ENCODE results near the gene KCNQ5.
"Not testable (repeated sequence)": the region's sequence is repeated elsewhere in the genome, so short reads cannot be mapped to it uniquely, and the experiment has no call there.

The KCNQ5 gene

DNA sequence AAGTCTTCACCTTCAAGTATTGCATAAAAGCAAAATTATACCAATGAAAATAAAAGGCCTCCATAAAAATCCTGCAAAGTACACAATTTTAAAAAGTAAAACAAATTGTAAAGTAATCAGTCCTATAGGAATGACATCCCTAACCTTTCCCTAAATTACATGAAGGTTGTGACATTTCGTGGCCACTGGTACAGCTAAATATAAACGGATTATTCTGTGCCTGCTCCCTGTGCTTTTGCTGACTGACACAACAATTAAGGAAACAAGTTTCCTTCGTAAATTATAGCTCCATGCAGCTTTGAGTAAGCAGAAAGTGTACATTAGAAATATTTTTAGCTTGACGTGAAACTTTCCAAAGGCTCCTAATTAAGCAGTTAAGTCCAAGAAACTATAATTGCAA lies 222.8 kb downstream of the KCNQ5 start:
- no peak for DNase-seq (ENCODE audit: low read depth)

DNA sequence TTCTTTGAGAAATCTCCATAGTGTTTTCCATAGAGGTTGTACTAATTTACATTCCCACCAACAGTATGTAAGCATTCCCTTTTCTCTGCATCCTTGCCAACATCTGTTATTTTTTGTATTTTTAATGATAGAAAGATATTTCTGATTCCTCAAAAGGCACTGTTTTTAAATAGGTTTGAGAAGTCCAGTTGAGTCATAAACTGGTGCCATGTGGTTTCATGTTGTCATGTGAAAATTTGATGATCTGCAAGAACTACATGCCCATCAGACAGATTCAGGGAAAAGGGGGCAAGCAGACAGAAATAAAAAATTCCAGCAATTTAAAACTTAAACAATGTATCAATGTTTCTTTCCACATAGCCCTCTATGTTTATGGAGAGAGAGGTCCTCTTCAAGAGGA lies 227.5 kb downstream of the KCNQ5 start:
- DNase-seq (ENCODE audit: low read depth): no peak

DNA sequence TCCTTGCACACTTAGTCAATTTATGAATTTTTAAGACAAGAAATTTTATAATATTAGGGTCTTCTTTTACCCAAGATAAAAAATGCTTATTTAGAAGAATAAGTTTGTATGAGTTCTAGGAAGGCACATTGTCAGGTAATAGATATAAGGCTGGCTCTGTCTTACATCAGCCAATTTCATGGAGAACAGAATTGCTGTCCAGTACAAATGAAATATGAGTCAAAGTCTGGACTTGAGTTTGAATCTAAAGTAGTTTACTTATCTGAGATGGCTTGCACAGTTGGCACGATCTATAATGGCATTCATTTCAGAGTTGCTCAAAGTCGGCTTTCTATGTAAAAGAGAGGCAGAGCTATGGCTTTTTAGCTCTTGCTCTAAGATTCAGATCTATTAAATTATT lies 228.2 kb downstream of the KCNQ5 start:
- DNase-seq (ENCODE audit: low read depth): no peak

DNA sequence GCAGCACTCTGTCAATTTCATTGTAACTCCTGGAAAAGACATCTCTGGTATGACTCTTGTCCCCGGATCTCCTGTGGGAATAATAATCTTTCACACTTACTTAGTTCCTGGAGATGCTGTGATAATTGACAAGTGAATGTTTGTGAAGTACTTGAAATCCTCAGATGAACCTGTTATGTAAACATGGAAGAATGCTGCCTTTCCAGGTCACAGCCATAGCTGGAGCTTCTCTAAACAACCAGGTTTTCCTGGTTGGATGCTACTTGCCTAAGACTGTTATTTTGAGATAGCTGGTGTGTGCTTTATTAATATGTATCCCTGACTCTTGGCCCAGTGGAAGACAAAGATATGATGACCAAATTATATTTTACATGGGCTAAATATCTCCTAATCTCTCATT lies 228.6 kb downstream of the KCNQ5 start:
- no peak for DNase-seq (ENCODE audit: low read depth)

DNA sequence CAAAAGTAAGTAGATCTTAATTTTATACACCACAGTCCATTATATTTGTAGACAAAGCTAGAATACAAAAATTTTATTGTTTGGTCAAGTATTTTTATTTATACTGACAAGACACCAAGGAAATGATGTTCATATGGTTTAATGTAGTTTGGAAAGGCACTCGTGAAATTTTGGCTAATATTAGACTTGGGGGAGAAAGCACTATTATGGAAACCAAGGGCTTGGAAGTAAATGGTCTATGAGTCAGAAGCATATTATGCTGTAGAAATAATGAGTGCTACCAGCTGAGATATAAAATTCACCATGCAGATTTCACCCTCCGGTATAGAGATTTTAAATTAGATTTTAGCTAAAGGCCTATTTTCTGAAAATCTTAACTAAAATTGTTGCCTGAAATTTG lies 233.6 kb downstream of the KCNQ5 start:
- no peak for DNase-seq (ENCODE audit: low read depth)

DNA sequence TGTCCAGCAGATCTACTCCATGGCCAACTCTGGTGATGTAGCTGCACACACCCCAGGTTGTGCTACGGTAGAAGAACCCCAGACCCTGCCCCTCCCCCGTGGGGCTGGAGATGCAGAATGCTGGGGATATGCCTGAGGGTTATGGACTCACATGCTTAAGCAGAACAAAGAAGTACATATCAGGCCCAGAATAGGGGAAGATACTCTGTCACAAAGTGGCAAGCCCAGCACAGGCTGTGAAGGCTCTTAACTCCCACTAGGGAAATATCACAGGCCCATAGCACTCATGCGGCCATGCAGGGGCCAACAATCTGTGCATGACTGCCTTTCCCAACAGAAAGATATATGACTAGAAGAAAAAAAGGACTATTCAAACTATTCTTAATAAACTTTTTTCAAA lies 234.9 kb downstream of the KCNQ5 start:
- no peak for DNase-seq (ENCODE audit: low read depth)

DNA sequence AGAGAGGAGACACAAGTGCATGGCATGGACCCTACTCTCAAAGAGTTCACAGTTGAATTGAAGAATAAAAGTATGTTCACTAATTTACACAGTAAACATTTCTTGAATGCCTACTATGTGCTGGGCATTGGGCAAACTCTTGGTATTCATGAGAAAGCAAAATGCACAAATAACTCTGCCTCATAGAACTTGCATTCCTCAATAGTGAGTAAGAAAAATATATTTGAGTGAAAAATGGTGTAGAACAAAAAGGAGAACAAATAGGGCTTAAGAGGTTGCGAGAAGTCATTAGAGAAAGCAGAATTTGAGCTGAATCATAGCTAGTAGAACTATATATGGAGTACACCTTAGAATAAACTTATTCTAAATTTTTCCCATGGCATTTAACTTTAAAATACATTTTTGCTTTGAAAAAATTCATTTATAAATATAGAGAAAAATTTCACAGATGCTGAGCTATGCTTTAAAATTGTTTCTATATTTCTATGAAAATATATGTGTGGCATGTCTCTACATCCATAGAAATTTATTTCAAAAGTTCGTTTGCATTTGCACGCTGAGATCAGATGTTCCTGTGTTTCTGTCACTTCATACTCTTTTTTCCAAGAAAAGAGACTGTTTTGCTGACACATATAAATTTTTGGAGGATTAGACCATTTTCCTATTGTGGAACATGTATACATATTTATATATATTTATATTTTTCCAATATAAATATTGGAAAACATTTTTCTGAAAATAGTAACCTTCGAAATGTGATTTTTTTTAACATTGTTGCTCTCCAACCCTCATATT lies 236.1 kb downstream of the KCNQ5 start:
- DNase-seq (ENCODE audit: low read depth): no peak

DNA sequence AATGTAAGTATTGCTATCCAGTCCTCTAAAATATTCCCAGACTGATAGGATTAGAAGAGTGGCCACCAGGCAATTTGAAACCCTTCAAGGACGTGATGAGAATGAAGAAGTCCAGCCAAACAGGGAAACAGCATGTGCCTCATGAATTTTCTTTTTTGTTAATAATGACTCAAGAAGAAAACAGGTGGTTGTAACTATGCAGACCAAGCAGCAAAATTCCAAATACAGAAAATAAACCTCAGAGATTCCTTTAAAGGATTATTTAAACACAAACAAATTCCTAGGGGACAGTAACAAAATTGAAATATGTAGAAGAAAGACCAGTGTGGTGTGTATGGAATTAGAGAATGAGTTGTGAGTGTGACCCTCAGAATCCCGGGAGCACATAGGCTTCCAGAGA lies 239.2 kb downstream of the KCNQ5 start:
- DNase-seq (ENCODE audit: low read depth): no peak

DNA sequence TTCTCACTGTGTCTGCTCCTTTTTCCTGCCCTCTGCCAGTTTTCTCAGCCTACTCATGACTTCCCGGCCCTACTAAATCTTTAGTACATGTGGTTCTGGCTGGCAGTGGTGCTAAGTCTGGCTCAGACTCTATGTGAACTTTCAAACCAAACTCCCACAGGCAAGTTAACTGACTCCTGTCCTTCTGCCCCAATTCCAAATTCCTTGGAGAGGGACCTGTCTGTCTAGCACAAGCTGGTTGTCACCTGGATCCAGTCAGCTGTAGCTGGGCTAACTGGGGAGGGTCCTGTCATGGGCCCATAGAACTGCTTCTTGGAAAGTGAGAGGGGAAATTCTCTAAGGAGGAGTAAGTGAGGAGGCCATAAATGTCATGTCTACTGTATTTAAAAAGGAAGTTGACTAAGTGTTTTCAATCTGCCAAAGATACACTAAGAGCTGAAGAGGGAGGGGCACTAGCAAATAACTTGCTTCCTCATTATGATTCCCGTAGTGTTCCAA lies 240.1 kb downstream of the KCNQ5 start:
- no peak for DNase-seq (ENCODE audit: low read depth)

DNA sequence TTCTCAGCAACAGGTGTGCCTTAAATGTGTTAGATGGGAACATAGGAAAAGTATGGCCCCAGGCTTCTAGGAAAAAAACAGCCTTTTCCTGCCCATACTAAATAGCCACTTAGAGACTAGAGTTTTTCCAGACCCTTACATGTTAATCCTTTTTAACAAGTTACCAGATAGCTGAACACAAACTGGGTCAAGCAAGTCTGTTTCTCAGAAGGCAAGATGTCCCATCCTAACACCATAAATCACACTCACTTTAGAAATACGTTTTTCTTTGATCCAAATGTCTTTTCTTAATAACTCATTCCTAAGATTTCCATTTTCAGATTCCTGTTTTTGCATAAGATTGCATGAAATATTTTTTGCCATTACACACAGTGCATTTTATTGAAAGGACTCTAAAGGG lies 241.3 kb downstream of the KCNQ5 start:
- DNase-seq (ENCODE audit: low read depth): no peak

DNA sequence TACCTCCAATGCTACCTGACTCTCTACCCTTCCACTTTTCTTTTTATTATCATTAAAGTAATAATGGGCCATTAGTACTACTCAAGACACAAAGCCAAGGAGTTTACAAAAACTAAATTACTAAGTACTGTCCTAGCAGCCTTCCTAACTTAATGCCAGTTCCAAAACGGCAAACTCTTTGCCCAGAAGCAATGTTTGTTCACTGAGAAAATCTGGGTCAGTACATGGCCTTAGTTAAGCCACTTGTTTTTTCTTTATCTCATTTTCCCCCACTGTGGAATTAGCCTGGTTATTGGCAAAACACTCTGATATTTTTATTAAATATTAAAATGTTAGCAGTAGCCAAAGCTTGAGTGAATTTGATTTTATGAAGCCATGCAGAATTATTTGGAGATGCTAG lies 242.4 kb downstream of the KCNQ5 start:
- no peak for DNase-seq (ENCODE audit: low read depth)

DNA sequence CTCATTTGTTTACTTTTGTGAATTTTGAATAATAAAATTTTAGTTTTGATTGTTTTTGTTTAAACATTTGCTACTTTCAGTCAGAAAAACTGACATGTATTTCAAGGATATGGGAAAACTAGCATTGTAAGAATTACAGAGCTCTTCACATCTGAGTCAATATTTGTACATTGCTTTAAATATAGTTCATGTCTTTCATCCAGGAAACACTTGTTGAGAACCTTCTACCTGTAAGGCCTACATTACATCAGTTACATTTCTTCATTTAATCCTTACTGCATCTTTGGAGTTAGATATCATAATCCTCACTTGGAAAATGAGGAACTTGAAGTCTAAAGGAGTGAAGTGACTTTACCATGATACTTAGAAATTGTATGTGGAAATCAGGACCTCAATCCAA lies 242.9 kb downstream of the KCNQ5 start:
- no peak for DNase-seq (ENCODE audit: low read depth)

DNA sequence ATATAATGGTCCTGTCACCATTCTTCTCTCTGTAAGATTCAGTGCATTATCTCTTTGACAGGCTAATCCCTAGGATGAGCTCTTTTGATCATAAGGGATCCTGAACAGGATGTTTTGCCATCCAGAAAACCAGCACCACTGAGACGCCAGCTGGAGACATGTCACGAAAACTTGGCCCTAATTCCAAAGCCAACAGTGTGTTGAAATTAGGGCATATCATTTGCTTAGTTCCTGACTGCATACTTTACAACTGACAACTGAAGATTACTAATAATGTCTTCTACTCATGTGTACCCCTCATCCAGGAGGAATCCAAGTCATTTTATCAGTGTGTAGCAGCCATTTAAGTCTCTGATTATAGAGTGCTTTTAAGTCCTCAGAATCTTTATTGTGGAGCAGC lies 243.6 kb downstream of the KCNQ5 start:
- no peak for DNase-seq (ENCODE audit: low read depth)

DNA sequence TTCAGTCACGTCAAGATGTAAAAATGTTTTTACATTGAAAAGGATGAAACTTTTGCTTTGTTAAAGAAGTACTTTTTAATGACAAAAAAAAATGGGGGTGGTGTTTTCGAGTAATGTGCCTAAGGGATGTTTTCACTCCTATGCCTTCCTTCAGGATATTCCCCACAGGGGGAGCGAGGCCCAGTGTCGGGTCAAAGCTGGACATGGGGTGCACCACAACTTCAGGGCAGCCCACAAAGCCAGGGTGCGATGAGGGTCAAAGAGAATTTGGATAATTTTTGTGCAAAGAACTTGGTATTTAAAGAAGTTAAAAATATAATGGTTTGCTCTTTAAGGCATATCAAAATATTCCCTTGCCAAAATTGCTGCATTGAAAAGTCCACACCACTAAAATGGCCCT lies 247.8 kb downstream of the KCNQ5 start:
- DNase-seq (ENCODE audit: low read depth): no peak

DNA sequence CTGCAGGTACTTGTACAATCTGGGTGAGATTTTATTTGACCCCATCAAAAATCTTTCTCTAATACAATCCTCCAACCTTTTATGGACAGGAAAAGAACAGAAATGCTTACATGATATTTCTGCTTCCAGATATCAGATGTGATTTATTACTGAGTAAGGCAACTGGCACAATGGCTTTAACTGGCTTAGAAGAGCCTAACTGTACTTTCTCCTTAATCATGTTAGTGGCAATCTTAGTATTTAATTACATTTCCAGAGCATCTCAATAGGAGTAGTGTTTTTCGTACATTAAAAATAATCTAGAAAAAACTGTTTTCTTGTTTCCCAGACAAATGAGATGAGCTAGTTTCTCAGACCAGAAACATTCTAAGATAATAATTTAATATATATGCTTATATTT lies 251.6 kb downstream of the KCNQ5 start:
- no peak for DNase-seq (ENCODE audit: low read depth)

DNA sequence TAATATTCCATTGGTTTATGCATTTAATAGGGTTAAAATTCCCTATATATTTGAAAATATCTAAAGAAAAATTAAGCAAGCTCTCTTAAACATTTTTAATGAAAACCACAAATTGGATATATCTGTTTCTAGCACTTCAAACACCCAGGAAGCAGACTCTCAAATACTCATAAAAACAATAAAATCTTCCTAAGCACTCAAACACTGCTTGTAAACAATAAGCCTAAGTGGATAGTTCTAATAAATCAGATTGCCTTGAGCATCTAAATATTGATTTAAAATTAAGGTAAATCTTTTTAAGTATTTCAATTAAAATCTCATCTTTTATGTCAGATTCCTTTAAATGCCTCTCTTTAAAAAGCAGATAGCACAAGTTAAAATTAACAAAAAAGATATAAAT lies 254.4 kb downstream of the KCNQ5 start:
- no peak for DNase-seq (ENCODE audit: low read depth)

DNA sequence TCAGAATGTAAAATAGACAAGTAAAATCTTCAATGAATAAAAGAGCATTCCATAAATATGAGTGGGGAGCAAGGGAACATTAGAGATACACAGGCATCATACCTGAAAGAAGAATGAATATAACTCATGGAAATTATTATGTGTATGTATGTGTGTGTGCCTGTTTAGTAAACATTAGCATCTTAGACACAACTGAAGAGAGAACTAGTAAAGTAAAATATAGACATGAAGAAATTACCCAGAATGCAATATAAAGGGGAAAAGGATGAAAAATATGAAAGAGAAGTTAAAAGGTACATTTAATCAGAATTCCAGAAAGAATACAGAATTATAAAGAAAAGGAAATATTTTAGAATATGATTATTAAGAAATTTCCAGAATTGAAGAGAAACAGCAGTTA lies 264.3 kb downstream of the KCNQ5 start:
- no peak for DNase-seq (ENCODE audit: low read depth)

DNA sequence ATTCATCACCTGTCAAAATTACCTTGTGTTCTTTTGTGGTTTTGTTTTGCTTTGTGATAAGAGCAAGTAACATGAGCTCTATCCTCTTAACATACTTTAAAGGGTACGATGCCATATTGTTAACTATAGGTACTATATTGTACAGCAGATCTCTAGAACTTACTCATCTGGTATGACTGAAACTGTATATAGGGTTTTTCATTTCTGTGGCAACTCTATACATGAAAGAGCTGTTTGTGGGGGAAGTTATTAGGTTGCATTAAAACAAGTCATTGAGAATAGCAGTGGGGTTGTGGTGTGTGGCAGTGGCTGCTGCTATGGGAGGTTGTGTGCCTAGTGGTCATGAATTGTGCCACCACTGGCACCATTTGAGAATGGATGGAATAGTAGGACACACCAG lies 268.4 kb downstream of the KCNQ5 start:
- DNase-seq (ENCODE audit: low read depth): no peak

DNA sequence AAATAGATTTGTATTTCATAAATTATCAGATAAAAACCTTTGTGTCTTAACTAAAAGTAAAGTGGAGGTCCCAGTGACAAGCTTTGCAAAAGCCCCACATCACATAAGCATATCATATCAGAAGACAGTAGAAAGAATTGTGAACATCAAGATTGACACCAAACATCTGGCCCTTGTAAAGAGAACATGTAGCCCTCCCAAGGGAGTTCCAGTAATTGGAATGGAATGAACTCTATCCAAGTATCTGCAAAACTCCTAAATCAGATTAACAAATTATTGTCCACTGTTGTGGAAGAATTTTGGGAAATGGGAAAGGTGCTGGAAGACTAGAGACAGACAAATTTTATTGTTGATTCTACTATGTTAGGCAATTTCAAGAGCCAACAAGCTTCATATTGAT lies 268.8 kb downstream of the KCNQ5 start:
- no peak for DNase-seq (ENCODE audit: low read depth)

DNA sequence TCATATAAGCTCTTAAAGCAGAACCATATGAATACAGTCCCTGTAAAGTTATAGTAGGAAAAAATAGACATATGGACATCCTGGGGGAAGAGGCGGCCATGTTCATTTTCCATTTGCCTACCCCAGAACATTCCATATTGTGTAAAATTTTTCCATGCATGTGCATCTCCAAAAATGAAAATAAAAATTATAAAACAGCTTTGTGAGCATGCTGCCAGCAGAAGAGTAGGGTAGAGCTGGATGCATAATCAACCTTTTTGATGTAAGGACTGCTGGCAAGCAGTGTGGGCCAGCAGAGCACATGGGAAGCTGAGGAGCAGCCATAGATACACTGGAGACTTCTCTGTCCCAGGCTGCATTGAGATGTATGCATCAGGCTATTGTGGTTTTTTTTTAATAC lies 271.0 kb downstream of the KCNQ5 start:
- no peak for DNase-seq (ENCODE audit: low read depth)

DNA sequence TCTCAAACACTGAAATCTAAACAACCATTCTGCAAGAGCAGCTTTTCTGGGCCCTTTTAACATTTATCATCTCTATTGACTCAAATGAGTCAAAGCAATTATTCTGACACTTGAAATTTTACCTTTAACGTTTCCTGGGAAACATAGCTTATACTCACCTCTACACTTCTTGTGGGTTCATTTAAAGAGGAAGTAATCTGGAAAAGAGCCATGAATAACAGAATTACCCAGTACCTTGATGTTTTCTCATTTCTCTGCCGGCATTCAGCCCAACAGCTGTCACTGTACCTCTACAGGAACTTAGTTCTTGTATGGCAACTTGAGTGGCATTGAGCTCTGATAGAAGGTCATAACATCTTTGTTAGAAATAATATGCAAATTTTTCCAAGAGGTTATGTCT lies 272.2 kb downstream of the KCNQ5 start:
- DNase-seq (ENCODE audit: low read depth): no peak

DNA sequence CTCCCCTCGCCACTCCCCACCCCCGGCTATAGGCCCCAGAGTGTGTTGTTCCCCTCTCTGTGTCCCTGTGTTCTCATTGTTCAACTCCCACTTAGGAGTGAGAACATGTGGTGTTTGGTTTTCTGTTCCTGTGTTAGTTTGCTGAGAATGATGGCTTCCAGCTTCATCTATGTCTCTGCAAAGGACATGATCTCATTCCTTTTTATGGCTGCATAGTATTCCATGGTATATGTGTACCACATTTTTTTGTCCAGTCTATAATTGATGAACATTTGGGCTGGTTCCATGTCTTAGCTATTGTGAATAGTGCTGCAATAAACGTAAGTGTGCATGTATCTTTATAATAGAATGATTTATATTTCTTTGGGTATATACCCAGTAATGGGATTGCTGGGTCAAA lies 276.4 kb downstream of the KCNQ5 start:
- DNase-seq (ENCODE audit: low read depth): not testable (repeated sequence)

DNA sequence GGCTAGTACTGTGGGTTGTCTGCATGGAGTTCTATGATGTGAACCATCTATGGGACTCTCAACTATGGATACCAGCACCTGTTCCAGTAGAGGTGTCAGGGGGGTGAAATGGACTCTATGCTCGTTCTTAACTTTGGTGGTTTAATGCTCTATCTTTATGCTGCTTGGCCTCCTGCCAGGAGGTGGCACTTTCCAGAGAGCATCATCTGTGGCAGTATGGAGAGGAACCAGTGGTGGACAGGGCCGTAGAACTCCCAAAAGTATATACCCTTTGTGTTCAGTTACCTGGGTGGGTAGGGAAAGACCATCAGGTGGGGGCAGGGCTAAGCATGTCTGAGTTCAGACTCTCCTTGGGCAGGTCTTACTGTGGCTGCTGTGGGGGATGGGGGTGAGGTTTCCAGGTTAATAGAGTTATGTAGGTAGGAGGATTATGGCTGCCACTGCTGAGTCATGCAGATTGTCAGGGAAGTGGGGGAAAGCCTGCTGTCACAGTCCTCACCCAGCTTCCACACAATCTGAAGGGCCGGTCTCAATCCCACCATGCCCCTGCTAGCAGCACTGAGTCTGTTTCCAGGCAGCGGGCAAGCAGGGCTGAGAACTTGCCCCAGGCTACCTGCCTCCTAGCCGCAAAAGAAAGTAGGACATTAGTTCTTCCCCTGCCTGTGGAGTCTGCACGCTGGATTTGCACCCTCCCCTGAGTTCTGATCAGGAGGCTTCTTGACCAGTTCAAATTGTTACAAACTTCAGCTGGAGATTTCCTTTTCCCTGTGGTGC lies 284.0 kb downstream of the KCNQ5 start:
- no peak for DNase-seq (ENCODE audit: low read depth)

Data from stimulated activated CD8-positive, alpha-beta memory T cell treated with anti-CD3 and anti-CD28 coated beads, Interleukin-12 subunit alpha, Interleukin-12 subunit beta, amount 100 ng/mL, for 4 hours (primary cell).